Measurements from ENCODE around the gene ATP2B3. TPM values are rescaled to one million over a fixed set of nuclear protein-coding genes. Genes with fewer than 3 reads are reported as not detected.

ATP2B3 gene
- total RNA-seq, 1 donor from 2014 or later = 0.10 TPM

DNA sequence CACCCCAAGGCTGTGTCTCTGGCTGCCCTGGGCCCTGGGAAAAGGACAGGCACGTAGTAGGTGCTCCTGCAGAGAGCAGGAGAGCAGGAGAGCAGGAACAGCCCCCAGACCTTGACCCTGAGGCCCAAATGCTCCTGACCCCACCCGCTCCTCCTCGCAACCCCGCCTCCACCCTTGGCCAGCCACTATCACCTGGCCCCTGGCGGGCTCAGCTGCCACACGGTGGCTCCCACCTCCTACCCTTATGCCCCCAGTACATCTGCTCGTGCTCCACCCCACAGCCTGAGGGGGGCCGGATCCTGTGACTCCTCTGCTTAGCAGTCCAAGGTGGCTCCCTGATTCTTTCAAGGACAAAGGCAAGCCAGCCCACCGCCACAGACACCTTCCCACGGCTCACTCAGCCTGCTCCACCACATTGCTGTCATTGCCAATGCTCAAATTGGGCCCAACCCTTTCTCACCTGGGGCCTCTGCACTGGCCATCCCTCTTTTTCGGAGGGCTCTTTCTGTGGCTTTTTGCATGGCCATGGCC is 41.6 kb upstream of the ATP2B3 start:
- Mint-ChIP-seq H3K4me3 (ENCODE audit: unreplicated experiment) (no peak overlapping the region), H3K9me3 (ENCODE audit: unreplicated experiment) (no peaks in the 10 kb centered on the region), H3K27me3 (ENCODE audit: unreplicated experiment) (peaks cover 6% of the 10 kb centered on the region), H3K36me3 (ENCODE audit: low read depth, unreplicated experiment) (no peaks in the 10 kb centered on the region), H3K4me1 (ENCODE audit: unreplicated experiment) (peaks cover 22% of the 10 kb centered on the region), H3K27ac (ENCODE audit: unreplicated experiment) (no peak overlapping the region)
- DNase-seq (ENCODE audit: low spot score) = no peak
- TF ChIP-seq, protein P1, sequence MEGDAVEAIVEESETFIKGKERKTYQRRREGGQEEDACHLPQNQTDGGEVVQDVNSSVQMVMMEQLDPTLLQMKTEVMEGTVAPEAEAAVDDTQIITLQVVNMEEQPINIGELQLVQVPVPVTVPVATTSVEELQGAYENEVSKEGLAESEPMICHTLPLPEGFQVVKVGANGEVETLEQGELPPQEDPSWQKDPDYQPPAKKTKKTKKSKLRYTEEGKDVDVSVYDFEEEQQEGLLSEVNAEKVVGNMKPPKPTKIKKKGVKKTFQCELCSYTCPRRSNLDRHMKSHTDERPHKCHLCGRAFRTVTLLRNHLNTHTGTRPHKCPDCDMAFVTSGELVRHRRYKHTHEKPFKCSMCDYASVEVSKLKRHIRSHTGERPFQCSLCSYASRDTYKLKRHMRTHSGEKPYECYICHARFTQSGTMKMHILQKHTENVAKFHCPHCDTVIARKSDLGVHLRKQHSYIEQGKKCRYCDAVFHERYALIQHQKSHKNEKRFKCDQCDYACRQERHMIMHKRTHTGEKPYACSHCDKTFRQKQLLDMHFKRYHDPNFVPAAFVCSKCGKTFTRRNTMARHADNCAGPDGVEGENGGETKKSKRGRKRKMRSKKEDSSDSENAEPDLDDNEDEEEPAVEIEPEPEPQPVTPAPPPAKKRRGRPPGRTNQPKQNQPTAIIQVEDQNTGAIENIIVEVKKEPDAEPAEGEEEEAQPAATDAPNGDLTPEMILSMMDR (IDR thresholded peaks at IDR 0.05; ENCODE audit: unreplicated experiment) = no peak

DNA sequence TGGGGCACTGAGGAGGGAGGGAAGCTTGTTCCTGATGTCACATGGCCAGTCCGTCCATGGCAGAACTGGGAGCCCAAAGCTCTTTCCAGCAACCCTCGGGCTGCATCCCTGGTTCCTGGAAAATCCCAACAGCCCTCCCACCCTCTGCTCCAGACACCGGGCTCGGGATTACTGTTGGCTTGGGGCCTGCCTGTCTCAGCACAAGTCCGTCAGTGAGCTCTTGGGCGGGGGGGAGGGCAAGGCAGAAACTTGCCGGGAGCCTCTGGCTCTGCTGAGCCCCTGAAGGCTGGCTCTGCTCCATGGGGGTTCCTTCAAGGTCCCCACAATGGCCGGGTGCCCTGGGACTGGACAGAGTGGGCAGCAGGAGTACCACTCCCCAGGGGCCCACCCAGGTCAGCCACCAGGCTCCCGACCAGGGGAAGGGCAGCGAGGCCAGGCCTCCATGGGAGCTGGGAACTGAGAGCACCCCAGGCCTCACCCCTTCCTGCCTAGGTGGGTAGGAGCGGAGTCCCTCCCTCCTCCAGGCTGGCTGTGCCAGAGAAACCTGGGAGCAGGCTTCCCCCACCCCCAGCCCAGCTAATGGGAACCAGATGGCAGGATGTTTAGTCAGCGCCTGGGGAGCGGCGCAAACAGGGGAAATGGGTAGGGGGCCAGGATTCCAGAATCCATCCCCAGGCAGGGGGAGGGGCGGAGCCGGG is 40.6 kb upstream of the ATP2B3 start:
- DNase-seq (ENCODE audit: low spot score) = peak; percentile 30

DNA sequence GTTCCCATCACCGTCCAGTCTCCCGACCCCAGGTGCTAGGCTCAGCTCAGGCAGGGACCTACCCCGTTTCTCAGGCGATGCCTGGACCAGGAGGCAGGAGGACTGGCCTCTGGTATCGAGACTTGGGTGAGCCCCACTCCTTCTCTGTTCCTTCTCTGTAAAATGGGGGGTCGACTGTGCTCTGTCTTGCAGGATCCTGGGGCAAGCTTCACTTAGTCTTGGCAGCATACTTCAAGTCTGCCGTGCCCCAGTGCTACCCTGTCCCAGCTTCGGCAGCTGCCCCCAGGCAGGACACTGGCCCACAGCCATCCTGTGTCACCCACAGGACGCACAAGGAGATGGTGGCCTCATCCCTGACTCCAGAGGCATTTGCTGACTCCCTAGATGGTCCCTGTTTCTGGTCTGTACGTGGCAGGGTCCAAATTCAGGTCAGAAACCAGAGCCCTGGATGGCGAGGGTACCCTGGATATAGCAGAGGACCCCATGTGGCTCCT is 40.0 kb upstream of the ATP2B3 start:
- Mint-ChIP-seq H3K27ac (ENCODE audit: unreplicated experiment) (no peak overlapping the region), H3K27me3 (ENCODE audit: unreplicated experiment) (peaks cover 2% of the 10 kb centered on the region), H3K4me1 (ENCODE audit: unreplicated experiment) (peaks cover 22% of the 10 kb centered on the region), H3K9me3 (ENCODE audit: unreplicated experiment) (no peaks in the 10 kb centered on the region), H3K36me3 (ENCODE audit: low read depth, unreplicated experiment) (no peaks in the 10 kb centered on the region), H3K4me3 (ENCODE audit: unreplicated experiment) (no peak overlapping the region)
- TF ChIP-seq, protein P1 (IDR thresholded peaks at IDR 0.05; ENCODE audit: unreplicated experiment) = no peak
- no peak for DNase-seq (ENCODE audit: low spot score)

More for the DNA sequence above, 40.6 kb upstream of the ATP2B3 start:
- TF ChIP-seq, protein P1 (IDR thresholded peaks at IDR 0.05; ENCODE audit: unreplicated experiment) = no peak
- Mint-ChIP-seq H3K4me3 (ENCODE audit: unreplicated experiment) (no peak overlapping the region), H3K4me1 (ENCODE audit: unreplicated experiment) (peaks cover 22% of the 10 kb centered on the region), H3K36me3 (ENCODE audit: low read depth, unreplicated experiment) (no peaks in the 10 kb centered on the region), H3K27me3 (ENCODE audit: unreplicated experiment) (peaks cover 5% of the 10 kb centered on the region), H3K27ac (ENCODE audit: unreplicated experiment) (no peak overlapping the region), H3K9me3 (ENCODE audit: unreplicated experiment) (no peaks in the 10 kb centered on the region)

DNA sequence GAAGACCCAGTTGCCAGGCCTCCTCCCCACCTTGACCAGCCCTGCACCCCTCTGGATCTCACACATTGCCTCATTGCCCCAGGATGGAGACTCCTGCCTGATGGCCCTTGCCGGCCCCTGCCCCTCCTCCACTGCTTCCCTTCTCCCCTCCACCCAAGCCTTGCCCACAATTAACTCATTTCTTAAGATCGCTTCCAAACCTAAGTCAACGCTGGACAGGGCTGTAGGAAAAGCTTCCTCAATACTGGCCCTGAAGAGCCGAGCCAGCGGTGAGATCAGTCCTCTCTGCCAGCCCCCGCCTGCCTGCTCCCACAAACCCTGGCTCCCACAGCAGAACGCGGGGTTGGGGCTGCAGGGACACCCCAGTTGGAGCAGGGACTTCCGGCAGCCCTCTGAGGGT is 39.5 kb upstream of the ATP2B3 start:
- H3K27me3 Mint-ChIP-seq (ENCODE audit: unreplicated experiment) = peaks cover 2% of the 10 kb centered on the region
- TF ChIP-seq, protein P1 (IDR thresholded peaks at IDR 0.05; ENCODE audit: unreplicated experiment) = no peak
- H3K4me1 Mint-ChIP-seq (ENCODE audit: unreplicated experiment) = peaks cover 22% of the 10 kb centered on the region
- no peaks in the 10 kb centered on the region for H3K9me3 Mint-ChIP-seq (ENCODE audit: unreplicated experiment)
- H3K4me3 Mint-ChIP-seq (ENCODE audit: unreplicated experiment) = no peak overlapping the region
- peak overlapping the region; percentile 18 for H3K27ac Mint-ChIP-seq (ENCODE audit: unreplicated experiment)
- no peaks in the 10 kb centered on the region for H3K36me3 Mint-ChIP-seq (ENCODE audit: low read depth, unreplicated experiment)
- no peak for DNase-seq (ENCODE audit: low spot score)

DNA sequence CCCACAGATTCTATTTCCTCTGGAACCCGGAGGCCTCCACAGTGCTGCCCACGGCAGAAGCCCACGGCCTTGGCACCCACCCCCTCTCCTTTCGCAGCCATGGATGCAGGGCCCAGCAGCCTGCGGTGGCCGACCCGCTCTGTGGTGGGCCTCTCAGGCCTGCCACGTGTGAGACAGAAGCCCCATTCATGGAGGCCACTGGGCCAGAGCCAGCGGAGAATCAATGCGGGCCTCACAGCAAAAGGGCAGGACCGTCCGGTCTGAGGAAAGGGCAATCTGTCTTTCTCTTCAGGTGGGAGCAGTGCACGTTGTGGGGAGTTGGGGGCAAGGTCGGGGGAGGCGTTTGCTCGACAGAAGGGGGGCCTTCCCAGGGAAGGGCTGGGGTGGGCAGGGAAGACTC is 38.7 kb upstream of the ATP2B3 start:
- TF ChIP-seq, protein P1 (IDR thresholded peaks at IDR 0.05; ENCODE audit: unreplicated experiment) = no peak
- H3K4me3 Mint-ChIP-seq (ENCODE audit: unreplicated experiment) = no peak overlapping the region
- no peak overlapping the region for H3K27ac Mint-ChIP-seq (ENCODE audit: unreplicated experiment)
- no peaks in the 10 kb centered on the region for H3K9me3 Mint-ChIP-seq (ENCODE audit: unreplicated experiment)
- H3K36me3 Mint-ChIP-seq (ENCODE audit: low read depth, unreplicated experiment) = no peaks in the 10 kb centered on the region
- H3K4me1 Mint-ChIP-seq (ENCODE audit: unreplicated experiment) = peaks cover 19% of the 10 kb centered on the region
- peaks cover 2% of the 10 kb centered on the region for H3K27me3 Mint-ChIP-seq (ENCODE audit: unreplicated experiment)
- no peak for DNase-seq (ENCODE audit: low spot score)
